IMR-90 (cell line): ENCODE measurements around the gene ZNF587B. TPM values are rescaled to one million over a fixed set of nuclear protein-coding genes. Genes with fewer than 3 reads are reported as not detected.

Source experiments
- ATAC-seq: fragments of 200-7000 bp; cut with Tn5 transposase; 2 replicates; pipeline ENCODE4 v1.9.1; 2020; ENCODE audit warnings: low read depth, mild to moderate bottlenecking, moderate library complexity
- BruUV-seq: library from RNA; stranded (reverse); fragments of 400-500 nt; replicated peaks from 2 replicates; lab custom pipeline; 2021; lab: Mats Ljungman, UMichigan
- CTCF ChIA-PET: fragments of 300-600 bp; formaldehyde crosslinking; extraction: SDS; loops from one replicate; lab custom pipeline; 2021; ENCODE audit warnings: antibody characterized with exemption; lab: Yijun Ruan, JAX
- POLR2A ChIA-PET: fragments of 300-600 bp; sonication (Branson Sonifier 250); formaldehyde crosslinking; loops from one replicate; lab custom pipeline; 2022; ENCODE audit warnings: antibody characterized with exemption; ENCODE audit not compliant: unreplicated experiment; lab: Charles Lee
- DNase-seq: peaks from one replicate; pipeline ENCODE4 v3.0.0; 2013
- H2AFZ ChIP-seq: replicated peaks from 2 replicates; pipeline ENCODE3; 2013; ENCODE audit warnings: low read length, mild to moderate bottlenecking; ENCODE audit not compliant: poor library complexity
- H2AK5ac ChIP-seq: 2 replicates; pipeline ENCODE4 v1.6.1; 2013; ENCODE audit warnings: low read depth, low read length, inconsistent platforms
- H2AK9ac ChIP-seq: replicated peaks from 2 replicates; pipeline ENCODE3; 2013; ENCODE audit warnings: mild to moderate bottlenecking, low read depth, low read length, moderate library complexity; ENCODE audit not compliant: poor library complexity
- H2BK120ac ChIP-seq: 2 replicates; pipeline ENCODE4 v1.6.1; 2013; ENCODE audit warnings: low read depth, low read length, inconsistent platforms
- H2BK15ac ChIP-seq: 3 replicates; pipeline ENCODE4 v1.6.1; 2013; ENCODE audit warnings: low read depth, low read length, inconsistent platforms
- H2BK20ac ChIP-seq: 2 replicates; pipeline ENCODE4 v1.6.1; 2013; ENCODE audit warnings: low read depth, mild to moderate bottlenecking, inconsistent platforms, low read length, moderate library complexity
- H2BK5ac ChIP-seq: 2 replicates; pipeline ENCODE4 v1.6.1; 2013; ENCODE audit warnings: mild to moderate bottlenecking, low read depth, low read length, inconsistent platforms; ENCODE audit not compliant: poor library complexity, severe bottlenecking
- H3K14ac ChIP-seq: replicated peaks from 2 replicates; pipeline ENCODE4 v1.6.1; 2013; ENCODE audit warnings: low read depth, low read length, inconsistent platforms
- H3K18ac ChIP-seq: 2 replicates; pipeline ENCODE4 v1.6.1; 2013; ENCODE audit warnings: low read depth, low read length, control low read depth
- H3K23ac ChIP-seq: 2 replicates; pipeline ENCODE4 v1.6.1; 2013; ENCODE audit warnings: low read depth, low read length, inconsistent platforms
- H3K27ac ChIP-seq: 2 replicates; pipeline ENCODE4 v1.5.1; 2013; ENCODE audit warnings: mild to moderate bottlenecking, control low read depth, low read length; ENCODE audit not compliant: insufficient read depth
- H3K27me3 ChIP-seq: 2 replicates; pipeline ENCODE4 v1.6.1; 2013; ENCODE audit warnings: low read length; ENCODE audit not compliant: control insufficient read depth, insufficient read depth
- H3K36me3 ChIP-seq: 2 replicates; pipeline ENCODE4 v1.6.1; 2013; ENCODE audit warnings: low read length, mixed read lengths; ENCODE audit not compliant: control insufficient read depth, insufficient read depth
- H3K4ac ChIP-seq: 2 replicates; pipeline ENCODE4 v1.6.1; 2013; ENCODE audit warnings: low read depth, low read length, inconsistent platforms
- H3K4me1 ChIP-seq: 2 replicates; pipeline ENCODE4 v1.6.1; 2013; ENCODE audit warnings: low read length, mixed read lengths; ENCODE audit not compliant: control insufficient read depth, insufficient read depth
- H3K4me2 ChIP-seq: 2 replicates; pipeline ENCODE4 v1.6.1; 2013; ENCODE audit warnings: low read depth, mild to moderate bottlenecking, control low read depth, low read length, moderate library complexity
- H3K4me3 ChIP-seq: 2 replicates; pipeline ENCODE4 v1.5.1; 2013; ENCODE audit warnings: low read depth, mild to moderate bottlenecking, control low read depth, low read length, moderate library complexity; ENCODE audit not compliant: insufficient read depth
- H3K56ac ChIP-seq: 2 replicates; pipeline ENCODE4 v1.6.1; 2013; ENCODE audit warnings: low read length, inconsistent platforms; ENCODE audit not compliant: insufficient read depth; ENCODE audit errors: extremely low read depth
- H3K79me1 ChIP-seq, 2 experiments: 2 replicates each; pipeline ENCODE4 v1.6.1; 2013; ENCODE audit warnings: low read length in 2 of 2, inconsistent platforms in 1 of 2, low read depth in 1 of 2
- H3K9ac ChIP-seq: 2 replicates; pipeline ENCODE4 v1.6.1; 2013; ENCODE audit warnings: low read depth, low read length, control low read depth
- H3K9me1 ChIP-seq: 2 replicates; pipeline ENCODE4 v1.6.1; 2013; ENCODE audit warnings: low read length, inconsistent platforms; ENCODE audit not compliant: insufficient read depth
- H3K9me3 ChIP-seq: 2 replicates; pipeline ENCODE4 v1.6.1; 2013; ENCODE audit warnings: low read length; ENCODE audit not compliant: control insufficient read depth, insufficient read depth
- H4K20me1 ChIP-seq: 2 replicates; pipeline ENCODE4 v1.6.1; 2013; ENCODE audit warnings: low read length, inconsistent platforms; ENCODE audit not compliant: insufficient read depth
- H4K5ac ChIP-seq: 2 replicates; pipeline ENCODE4 v1.6.1; 2013; ENCODE audit warnings: mild to moderate bottlenecking, low read depth, low read length, control low read depth
- H4K8ac ChIP-seq, 2 experiments: 2 replicates each; pipeline ENCODE4 v1.6.1; 2013; ENCODE audit warnings: low read depth in 2 of 2, low read length in 2 of 2, control low read depth in 1 of 2, inconsistent platforms in 1 of 2
- H4K91ac ChIP-seq: 2 replicates; pipeline ENCODE4 v1.6.1; 2013; ENCODE audit warnings: low read depth, low read length, inconsistent platforms; ENCODE audit not compliant: insufficient read depth
- BHLHE40 ChIP-seq: fragments of 150-350 bp; IDR thresholded peaks from 2 replicates; pipeline ENCODE4 v1.6.1; 2016; ENCODE audit warnings: mild to moderate bottlenecking, low read depth, low read length
- CEBPB ChIP-seq: IDR thresholded peaks from 2 replicates; pipeline ENCODE4 v1.6.1; 2012; ENCODE audit warnings: low read depth, low read length, improper control_type of control experiment
- CHD1 ChIP-seq: IDR thresholded peaks from 2 replicates; pipeline ENCODE4 v1.6.1; 2012; ENCODE audit warnings: low read depth, low read length, improper control_type of control experiment
- FOS ChIP-seq: fragments of 150-350 bp; IDR thresholded peaks from 2 replicates; pipeline ENCODE4 v1.6.1; 2016; ENCODE audit warnings: low read depth, low read length
- MAFK ChIP-seq: IDR thresholded peaks from 2 replicates; pipeline ENCODE4 v1.6.1; 2012; ENCODE audit warnings: low read depth, low read length, improper control_type of control experiment
- MAZ ChIP-seq: IDR thresholded peaks from 2 replicates; pipeline ENCODE4 v1.6.1; 2012; ENCODE audit warnings: low read depth, mild to moderate bottlenecking, low read length, improper control_type of control experiment, moderate library complexity, borderline replicate concordance
- MXI1 ChIP-seq: IDR thresholded peaks from 2 replicates; pipeline ENCODE4 v1.6.1; 2012; ENCODE audit warnings: low read depth, mild to moderate bottlenecking, low read length, moderate library complexity, borderline replicate concordance
- NFE2L2 ChIP-seq: fragments of 150-350 bp; IDR thresholded peaks from 2 replicates; pipeline ENCODE4 v1.6.1; 2016; ENCODE audit warnings: low read depth, mild to moderate bottlenecking, low read length
- POLR2A ChIP-seq: IDR thresholded peaks from 2 replicates; pipeline ENCODE4 v1.6.1; 2012; ENCODE audit warnings: mild to moderate bottlenecking, low read depth, low read length
- RAD21 ChIP-seq: IDR thresholded peaks from 2 replicates; pipeline ENCODE4 v1.6.1; 2012; ENCODE audit warnings: low read length, improper control_type of control experiment
- RCOR1 ChIP-seq: IDR thresholded peaks from 2 replicates; pipeline ENCODE4 v1.6.1; 2012; ENCODE audit warnings: mild to moderate bottlenecking, low read length, improper control_type of control experiment; ENCODE audit not compliant: insufficient replicate concordance
- RFX5 ChIP-seq: IDR thresholded peaks from 2 replicates; pipeline ENCODE4 v1.8.0; 2012; ENCODE audit warnings: low read depth, mild to moderate bottlenecking, low read length, moderate library complexity
- SMC3 ChIP-seq: fragments of 150-350 bp; IDR thresholded peaks from 2 replicates; pipeline ENCODE4 v1.6.1; 2016; ENCODE audit warnings: low read depth, mild to moderate bottlenecking, antibody characterized with exemption, low read length, moderate library complexity
- WGBS, 2 experiments: methylation state at CpG; one replicate each; pipeline versions ENCODE4 v1.1.5 to v1.1.7; 2013; ENCODE audit warnings: missing lambda C conversion rate in 2 of 2; ENCODE audit not compliant: insufficient read length in 1 of 2; ENCODE audit errors: extremely low coverage in 2 of 2; 5-methylcytosine and 5-hydroxymethylcytosine counted together
- dilution Hi-C: fragments of 300-500 bp; cut with HindIII; formaldehyde crosslinking; loops from one replicate; pipeline ENCODE4 v1.14.3; 2018; ENCODE audit warnings: low sequenced_read_pairs; ENCODE audit not compliant: unreplicated experiment
- in situ Hi-C: fragments of 300-500 bp; cut with MboI; formaldehyde crosslinking; loops from 3 replicates; pipeline ENCODE4 v1.14.3; 2019; ENCODE audit warnings: low sequenced_read_pairs, inconsistent platforms, mixed read lengths
- intact Hi-C: fragments of 100-400 bp; cut with micrococcal nuclease; formaldehyde crosslinking; loops from 2 replicates; pipeline ENCODE4 v1.10.0; 2022
- polyA plus RNA-seq, 3 experiments: library from polyadenylated mRNA; depleted of rRNA; stranded (reverse); fragments of >200 nt; gene quantifications; 2 replicates each; pipeline ENCODE4 v1.2.3, GENCODE V29; 2012; ENCODE audit warnings: low replicate concordance in 1 of 3
- total RNA-seq: library from RNA; depleted of rRNA; stranded (reverse); fragments of >200 nt; gene quantifications from 2 replicates; pipeline ENCODE4 v1.2.3, GENCODE V29; 2012
- TF ChIP-seq, protein P1 (sequence below): conservative IDR thresholded peaks from 2 replicates; pipeline ENCODE4 v1.5.1; 2012; ENCODE audit warnings: mild to moderate bottlenecking, low read depth, low read length, improper control_type of control experiment
- TF ChIP-seq, protein P2 (sequence below): fragments of 150-350 bp; IDR thresholded peaks from 2 replicates; pipeline ENCODE4 v1.6.1; 2017; ENCODE audit warnings: mild to moderate bottlenecking, antibody characterized with exemption, low read length, low read depth
- TF ChIP-seq, protein P3 (sequence below): fragments of 150-350 bp; IDR thresholded peaks from 2 replicates; pipeline ENCODE4 v1.6.1; 2016; ENCODE audit warnings: low read depth, mild to moderate bottlenecking, low read length, moderate library complexity, borderline replicate concordance

The ZNF587B gene
- total and polyA plus RNA-seq, 2 of the 4 experiments (the other 2 are of a cell fraction), result 3.7 to 33.9 TPM

DNA sequence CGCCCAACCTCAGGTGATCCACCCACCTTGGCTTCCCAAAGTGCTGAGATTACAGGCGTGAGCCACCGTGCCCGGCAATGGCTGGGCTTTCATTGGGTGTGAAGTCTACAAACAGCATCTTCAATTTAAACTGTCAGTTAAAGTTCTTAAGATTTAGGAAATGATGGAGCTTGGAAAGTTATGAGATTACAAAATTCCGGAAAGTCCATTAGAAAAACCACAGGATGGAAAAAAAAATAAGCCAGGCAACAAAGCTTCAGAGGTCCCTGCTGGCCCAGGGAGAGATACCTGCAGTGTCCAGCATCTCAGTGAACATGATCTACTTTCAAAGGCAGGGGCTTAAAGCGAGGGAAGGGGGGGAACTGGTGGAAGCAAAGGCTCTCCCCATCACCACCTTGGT lies 4.6 kb upstream of the ZNF587B start:
- CTCF ChIA-PET, result no interaction called here
- in situ Hi-C loops, result no loop called here

More for the DNA sequence above, 4.6 kb upstream of the ZNF587B start:
- H3K4me1 ChIP-seq, result peaks cover 13% of the 10 kb centered on the region
- no CpG with 5 or more reads among the region's 6 CpGs for WGBS, 2 experiments
- POLR2A ChIA-PET, result no interaction called here
- no peak overlapping the region for H4K5ac ChIP-seq
- no peak overlapping the region for H3K23ac ChIP-seq
- H4K91ac ChIP-seq, result no peak overlapping the region
- no peak overlapping the region for H2BK15ac ChIP-seq
- H3K36me3 ChIP-seq, result peaks cover 5% of the 10 kb centered on the region
- no TSS peak for BruUV-seq
- H2BK5ac ChIP-seq, result no peak overlapping the region
- no peaks in the 10 kb centered on the region for H3K9me3 ChIP-seq
- no peak overlapping the region for H4K8ac ChIP-seq
- ATAC-seq, result no peak
- H3K4me2 ChIP-seq, result no peak overlapping the region
- H3K56ac ChIP-seq, result no peak overlapping the region
- peaks cover 12% of the 10 kb centered on the region for H3K9me1 ChIP-seq
- DNase-seq, result no peak
- no peak overlapping the region for H3K4me3 ChIP-seq
- H3K9ac ChIP-seq, result no peak overlapping the region
- H2AK9ac ChIP-seq, result no peak overlapping the region
- no peak overlapping the region for H3K27ac ChIP-seq
- no peak overlapping the region for H2AFZ ChIP-seq
- dilution Hi-C loops (no loop called here), intact Hi-C loops (no loop called here)
- no peak overlapping the region for H3K14ac ChIP-seq
- peaks cover 10 to 73% of the 10 kb centered on the region in 2 experiments for H3K79me1 ChIP-seq
- H2BK120ac ChIP-seq, result no peak overlapping the region
- H3K4ac ChIP-seq, result no peak overlapping the region
- H2BK20ac ChIP-seq, result no peak overlapping the region
- TF ChIP-seq RFX5, result no peak
- TF ChIP-seq, protein P1, sequence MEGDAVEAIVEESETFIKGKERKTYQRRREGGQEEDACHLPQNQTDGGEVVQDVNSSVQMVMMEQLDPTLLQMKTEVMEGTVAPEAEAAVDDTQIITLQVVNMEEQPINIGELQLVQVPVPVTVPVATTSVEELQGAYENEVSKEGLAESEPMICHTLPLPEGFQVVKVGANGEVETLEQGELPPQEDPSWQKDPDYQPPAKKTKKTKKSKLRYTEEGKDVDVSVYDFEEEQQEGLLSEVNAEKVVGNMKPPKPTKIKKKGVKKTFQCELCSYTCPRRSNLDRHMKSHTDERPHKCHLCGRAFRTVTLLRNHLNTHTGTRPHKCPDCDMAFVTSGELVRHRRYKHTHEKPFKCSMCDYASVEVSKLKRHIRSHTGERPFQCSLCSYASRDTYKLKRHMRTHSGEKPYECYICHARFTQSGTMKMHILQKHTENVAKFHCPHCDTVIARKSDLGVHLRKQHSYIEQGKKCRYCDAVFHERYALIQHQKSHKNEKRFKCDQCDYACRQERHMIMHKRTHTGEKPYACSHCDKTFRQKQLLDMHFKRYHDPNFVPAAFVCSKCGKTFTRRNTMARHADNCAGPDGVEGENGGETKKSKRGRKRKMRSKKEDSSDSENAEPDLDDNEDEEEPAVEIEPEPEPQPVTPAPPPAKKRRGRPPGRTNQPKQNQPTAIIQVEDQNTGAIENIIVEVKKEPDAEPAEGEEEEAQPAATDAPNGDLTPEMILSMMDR, result no peak
- no peak for TF ChIP-seq FOS
- no peak for TF ChIP-seq CEBPB
- TF ChIP-seq RAD21, result no peak
- no peak for TF ChIP-seq SMC3
- no peak for TF ChIP-seq NFE2L2
- TF ChIP-seq BHLHE40, result no peak
- no peak for TF ChIP-seq MAZ
- TF ChIP-seq RCOR1, result no peak
- TF ChIP-seq, protein P2, sequence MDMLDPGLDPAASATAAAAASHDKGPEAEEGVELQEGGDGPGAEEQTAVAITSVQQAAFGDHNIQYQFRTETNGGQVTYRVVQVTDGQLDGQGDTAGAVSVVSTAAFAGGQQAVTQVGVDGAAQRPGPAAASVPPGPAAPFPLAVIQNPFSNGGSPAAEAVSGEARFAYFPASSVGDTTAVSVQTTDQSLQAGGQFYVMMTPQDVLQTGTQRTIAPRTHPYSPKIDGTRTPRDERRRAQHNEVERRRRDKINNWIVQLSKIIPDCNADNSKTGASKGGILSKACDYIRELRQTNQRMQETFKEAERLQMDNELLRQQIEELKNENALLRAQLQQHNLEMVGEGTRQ, result no peak
- TF ChIP-seq POLR2A, result no peak
- no peak for TF ChIP-seq MAFK
- no peak for TF ChIP-seq CHD1
- TF ChIP-seq, protein P3, sequence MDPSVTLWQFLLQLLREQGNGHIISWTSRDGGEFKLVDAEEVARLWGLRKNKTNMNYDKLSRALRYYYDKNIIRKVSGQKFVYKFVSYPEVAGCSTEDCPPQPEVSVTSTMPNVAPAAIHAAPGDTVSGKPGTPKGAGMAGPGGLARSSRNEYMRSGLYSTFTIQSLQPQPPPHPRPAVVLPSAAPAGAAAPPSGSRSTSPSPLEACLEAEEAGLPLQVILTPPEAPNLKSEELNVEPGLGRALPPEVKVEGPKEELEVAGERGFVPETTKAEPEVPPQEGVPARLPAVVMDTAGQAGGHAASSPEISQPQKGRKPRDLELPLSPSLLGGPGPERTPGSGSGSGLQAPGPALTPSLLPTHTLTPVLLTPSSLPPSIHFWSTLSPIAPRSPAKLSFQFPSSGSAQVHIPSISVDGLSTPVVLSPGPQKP, result no peak
- no peak for TF ChIP-seq MXI1
- H3K27me3 ChIP-seq, result no peaks in the 10 kb centered on the region
- H2AK5ac ChIP-seq, result no peak overlapping the region
- no peak overlapping the region for H3K18ac ChIP-seq
- H4K20me1 ChIP-seq, result peaks cover 34% of the 10 kb centered on the region
